ENCODE measurements around the gene TMEM245.
"Not testable (repeated sequence)": the region's sequence is repeated elsewhere in the genome, so short reads cannot be mapped to it uniquely, and the experiment has no call there.

TMEM245 gene

GRCh38 chr9:109072821-109073435, 46.8 kb downstream of the TMEM245 start:
- Mint-ChIP-seq H3K4me1 (no peaks in the 10 kb centered on the region), H3K4me3 (no peak overlapping the region), H3K9me3 (no peaks in the 10 kb centered on the region), H3K36me3 (peaks cover 37% of the 10 kb centered on the region), H3K27ac (no peak overlapping the region), H3K27me3 (no peaks in the 10 kb centered on the region)
- ATAC-seq, result no peak

DNA sequence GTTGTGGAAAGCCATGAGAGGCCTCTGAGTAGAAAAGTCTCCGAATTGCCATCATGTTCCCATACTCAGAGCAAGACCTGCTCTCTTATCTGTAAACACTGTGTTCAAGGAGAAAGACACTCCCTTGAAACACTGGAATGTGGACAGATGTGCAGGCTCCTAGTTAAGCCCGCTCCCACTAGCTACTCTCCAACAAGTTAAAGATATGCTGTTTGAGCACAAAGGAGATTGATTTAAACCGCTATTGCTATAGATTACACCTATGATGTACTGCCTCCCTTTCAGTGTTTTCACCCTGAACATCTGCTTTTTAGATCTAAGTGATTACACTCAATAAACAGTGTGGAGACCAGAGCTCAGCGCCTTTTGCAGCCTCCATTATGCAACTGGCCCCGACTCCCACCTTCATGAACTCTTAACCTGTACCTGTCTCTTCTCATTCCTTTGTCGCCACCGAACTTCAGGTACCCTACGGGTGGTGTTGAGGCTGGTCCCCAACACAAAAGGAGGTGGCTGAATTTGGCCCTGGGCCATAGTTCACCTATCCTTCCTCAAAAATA, 47.5 kb downstream of the TMEM245 start:
- Mint-ChIP-seq H3K4me1 (no peaks in the 10 kb centered on the region), H3K36me3 (peaks cover 31% of the 10 kb centered on the region), H3K9me3 (no peaks in the 10 kb centered on the region), H3K27me3 (no peaks in the 10 kb centered on the region), H3K4me3 (no peak overlapping the region), H3K27ac (no peak overlapping the region)
- ATAC-seq, result no peak

GRCh38 chr9:109068764-109069163, 51.0 kb downstream of the TMEM245 start:
- ATAC-seq, result no peak
- H3K4me1 Mint-ChIP-seq, result no peaks in the 10 kb centered on the region
- H3K27ac Mint-ChIP-seq, result no peak overlapping the region
- H3K4me3 Mint-ChIP-seq, result no peak overlapping the region
- H3K36me3 Mint-ChIP-seq, result peaks cover 27% of the 10 kb centered on the region
- no peaks in the 10 kb centered on the region for H3K27me3 Mint-ChIP-seq
- H3K9me3 Mint-ChIP-seq, result no peaks in the 10 kb centered on the region

DNA sequence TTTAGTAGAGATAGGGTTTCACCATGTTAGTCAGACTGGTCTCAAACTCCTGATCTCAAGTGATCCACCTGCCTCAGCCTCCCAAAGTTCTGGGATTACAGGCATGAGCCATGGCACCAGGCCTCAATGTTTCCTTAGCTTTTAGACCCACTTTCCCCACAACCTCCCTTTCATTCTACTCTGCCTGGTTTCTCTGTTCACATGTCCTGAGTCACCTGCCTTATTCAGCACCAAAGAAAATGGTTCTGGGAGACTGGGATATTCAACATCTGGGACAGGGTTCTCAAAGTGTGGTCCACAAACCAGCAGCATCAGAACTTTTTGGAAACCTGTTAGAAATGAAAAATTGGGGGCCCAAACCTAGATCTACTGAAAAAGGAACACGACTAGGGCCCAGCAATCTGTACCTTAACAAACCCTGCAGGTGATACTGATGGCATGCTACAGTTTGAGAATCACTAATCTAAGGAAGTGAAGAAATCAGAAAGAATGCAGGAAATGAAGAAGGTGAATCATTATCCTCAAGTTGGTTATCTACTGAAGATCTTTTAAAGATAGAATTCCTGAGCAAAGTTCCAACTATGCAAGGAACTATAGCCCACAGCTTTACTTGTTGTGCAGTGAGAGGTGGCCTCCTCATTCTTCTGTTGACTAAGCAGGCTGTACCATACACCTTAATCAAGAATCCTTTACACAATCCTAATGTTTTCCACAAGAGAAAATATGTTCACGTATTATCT, 54.6 kb downstream of the TMEM245 start:
- H3K9me3 Mint-ChIP-seq, result no peaks in the 10 kb centered on the region
- H3K27me3 Mint-ChIP-seq, result no peaks in the 10 kb centered on the region
- H3K36me3 Mint-ChIP-seq, result peaks cover 25% of the 10 kb centered on the region
- no peaks in the 10 kb centered on the region for H3K4me1 Mint-ChIP-seq
- no peak for ATAC-seq
- H3K27ac Mint-ChIP-seq, result no peak overlapping the region
- H3K4me3 Mint-ChIP-seq, result no peak overlapping the region

DNA sequence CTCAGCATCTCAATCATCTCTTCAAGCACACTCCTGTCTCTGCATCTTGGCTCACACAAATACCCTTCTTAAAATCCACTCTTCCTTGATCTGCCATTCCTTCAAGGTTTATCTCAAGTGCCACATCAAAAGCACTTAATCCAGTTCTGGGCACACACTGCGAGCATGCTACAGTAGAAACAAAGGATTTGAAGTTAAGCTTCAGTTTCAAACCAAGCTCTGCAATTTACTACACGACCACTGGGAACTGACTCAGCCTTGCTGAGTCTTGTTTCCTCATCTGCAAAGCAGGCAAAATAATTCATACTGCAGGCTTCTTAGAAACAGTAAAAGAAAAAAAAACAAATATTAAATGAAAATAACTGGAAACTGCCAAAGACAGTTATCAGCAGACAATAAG, 56.0 kb downstream of the TMEM245 start:
- Mint-ChIP-seq H3K27ac (no peak overlapping the region), H3K4me3 (no peak overlapping the region), H3K27me3 (no peaks in the 10 kb centered on the region), H3K36me3 (peaks cover 34% of the 10 kb centered on the region), H3K4me1 (no peaks in the 10 kb centered on the region), H3K9me3 (no peaks in the 10 kb centered on the region)
- no peak for ATAC-seq

DNA sequence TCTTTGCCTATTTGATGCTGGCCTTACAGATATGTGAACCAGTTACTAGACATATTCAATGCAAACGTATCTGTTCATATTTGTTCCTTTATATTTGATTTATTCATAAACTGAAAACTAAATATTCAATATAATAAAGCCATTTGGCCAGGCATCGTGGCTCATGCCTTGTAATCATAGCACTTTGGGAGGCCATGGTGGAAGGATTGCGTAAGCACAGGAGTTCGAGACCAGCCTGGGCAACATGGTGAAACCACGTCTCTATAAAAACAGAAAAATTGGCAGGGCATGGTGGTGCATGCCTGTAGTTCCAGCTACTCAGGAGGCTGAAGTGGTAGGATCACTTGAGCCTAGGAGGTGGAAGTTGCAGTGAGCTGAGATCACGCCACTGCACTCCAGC, 57.2 kb downstream of the TMEM245 start:
- Mint-ChIP-seq H3K36me3 (peaks cover 43% of the 10 kb centered on the region), H3K9me3 (no peaks in the 10 kb centered on the region)

GRCh38 chr9:109060191-109060590, 59.6 kb downstream of the TMEM245 start:
- Mint-ChIP-seq H3K9me3 (no peaks in the 10 kb centered on the region), H3K27ac (no peak overlapping the region), H3K4me3 (no peak overlapping the region), H3K27me3 (no peaks in the 10 kb centered on the region), H3K36me3 (peaks cover 54% of the 10 kb centered on the region), H3K4me1 (no peaks in the 10 kb centered on the region)
- no peak for ATAC-seq

More for the DNA sequence above, 57.2 kb downstream of the TMEM245 start:
- ATAC-seq, result no peak
- Mint-ChIP-seq H3K27me3 (no peaks in the 10 kb centered on the region), H3K27ac (no peak overlapping the region), H3K4me3 (no peak overlapping the region), H3K4me1 (no peaks in the 10 kb centered on the region)

DNA sequence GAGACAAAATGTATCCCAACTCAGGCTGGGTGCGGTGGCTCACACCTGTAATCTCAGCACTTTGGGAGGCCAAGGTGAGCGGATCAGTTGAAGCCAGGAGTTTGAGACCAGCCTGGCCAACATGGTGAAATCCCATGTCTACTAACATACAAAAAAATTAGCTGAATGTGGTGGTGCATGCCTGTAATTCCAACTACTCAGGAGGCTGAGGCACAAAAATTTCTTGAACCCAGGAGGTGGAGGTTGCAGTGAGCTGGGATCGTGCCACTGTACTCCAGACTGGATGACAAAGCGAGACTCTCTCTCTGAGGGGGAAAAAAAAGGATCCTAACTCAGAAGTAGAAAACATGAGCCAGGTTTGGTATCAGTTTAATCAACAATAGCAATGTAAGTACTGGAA, 66.6 kb downstream of the TMEM245 start:
- H3K4me3 Mint-ChIP-seq, H3K27ac Mint-ChIP-seq, H3K4me1 Mint-ChIP-seq, ATAC-seq, H3K9me3 Mint-ChIP-seq, H3K27me3 Mint-ChIP-seq: not testable (repeated sequence)
- peaks cover 81% of the 10 kb centered on the region for H3K36me3 Mint-ChIP-seq

- H3K27me3 Mint-ChIP-seq, result no peaks in the 10 kb centered on the region
Measured at GRCh38 chr9:109052416-109052815, 67.3 kb downstream of the TMEM245 start.

GRCh38 chr9:109051733-109052132, 68.0 kb downstream of the TMEM245 start:
- H3K36me3 Mint-ChIP-seq, result peaks cover 80% of the 10 kb centered on the region
- ATAC-seq, result no peak
- no peaks in the 10 kb centered on the region for H3K27me3 Mint-ChIP-seq

More at GRCh38 chr9:109052416-109052815, 67.3 kb downstream of the TMEM245 start:
- H3K4me1 Mint-ChIP-seq, result no peaks in the 10 kb centered on the region
- no peak overlapping the region for H3K27ac Mint-ChIP-seq
- H3K36me3 Mint-ChIP-seq, result peaks cover 80% of the 10 kb centered on the region
- H3K4me3 Mint-ChIP-seq, result no peak overlapping the region
- H3K9me3 Mint-ChIP-seq, result no peaks in the 10 kb centered on the region
- no peak for ATAC-seq

DNA sequence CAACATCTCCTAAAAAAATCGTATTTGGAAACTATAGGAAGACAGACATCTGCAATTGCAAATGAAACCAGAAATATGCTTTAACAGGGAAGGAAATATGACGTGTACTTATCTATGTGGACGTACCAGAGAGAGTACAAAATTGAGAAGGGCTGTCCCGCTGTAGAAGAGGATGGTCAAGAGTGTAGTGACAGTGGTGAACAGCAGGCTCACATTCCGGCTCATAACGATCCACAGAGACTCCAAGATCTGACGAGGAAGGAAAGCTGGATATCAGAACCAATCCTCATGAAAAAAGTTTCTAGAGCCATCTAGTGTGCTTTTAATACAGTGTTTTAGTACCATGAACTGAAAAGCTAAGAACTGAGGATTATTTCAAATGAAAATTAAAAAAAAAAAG, 69.3 kb downstream of the TMEM245 start:
- no peaks in the 10 kb centered on the region for H3K9me3 Mint-ChIP-seq
- no peak overlapping the region for H3K27ac Mint-ChIP-seq
- H3K36me3 Mint-ChIP-seq, result peaks cover 80% of the 10 kb centered on the region
- ATAC-seq, result no peak
- H3K27me3 Mint-ChIP-seq, result no peaks in the 10 kb centered on the region
- H3K4me3 Mint-ChIP-seq, result no peak overlapping the region
- no peaks in the 10 kb centered on the region for H3K4me1 Mint-ChIP-seq

More at GRCh38 chr9:109051733-109052132, 68.0 kb downstream of the TMEM245 start:
- no peak overlapping the region for H3K27ac Mint-ChIP-seq
- no peak overlapping the region for H3K4me3 Mint-ChIP-seq
- no peaks in the 10 kb centered on the region for H3K9me3 Mint-ChIP-seq
- H3K4me1 Mint-ChIP-seq, result no peaks in the 10 kb centered on the region

DNA sequence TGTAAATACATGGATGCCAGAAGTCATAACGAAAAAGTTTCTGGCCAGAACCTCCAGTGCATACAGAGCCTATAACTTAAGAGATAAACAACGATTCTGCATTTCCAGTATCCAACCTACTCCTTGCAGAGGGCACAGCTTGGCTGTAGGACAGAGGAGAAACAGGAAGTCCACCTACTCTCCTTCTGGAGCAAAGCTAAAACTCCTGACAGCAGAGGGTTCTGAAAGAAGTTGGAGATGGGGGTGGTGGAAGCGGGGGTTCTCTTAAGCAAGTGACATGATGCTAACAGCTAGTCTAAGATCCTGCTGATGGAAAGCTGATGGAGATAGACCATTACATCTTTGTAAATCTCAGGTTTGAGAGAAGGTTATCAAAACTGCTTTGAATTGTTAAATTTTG, 70.9 kb downstream of the TMEM245 start:
- no peaks in the 10 kb centered on the region for H3K27me3 Mint-ChIP-seq
- H3K4me1 Mint-ChIP-seq, result no peaks in the 10 kb centered on the region
- no peak for ATAC-seq

DNA sequence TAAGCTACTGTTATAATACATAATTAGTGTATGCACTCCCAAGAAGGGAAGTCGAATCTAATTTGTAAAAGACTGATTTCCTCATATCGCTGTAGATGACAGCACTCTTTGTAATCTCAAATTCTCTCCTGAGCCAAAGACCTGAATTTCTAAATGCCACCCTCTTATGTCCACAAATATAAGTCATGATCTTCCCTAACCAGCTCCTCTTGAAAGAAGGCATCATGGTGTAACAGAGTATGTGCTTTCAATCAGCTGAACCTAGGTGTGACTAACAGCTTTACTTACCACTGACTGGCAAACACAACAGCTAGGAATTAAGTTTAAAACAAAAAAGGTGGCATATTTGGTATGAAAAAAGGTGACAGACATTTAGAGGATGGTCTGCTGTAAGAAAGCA, 72.5 kb downstream of the TMEM245 start:
- no peaks in the 10 kb centered on the region for H3K4me1 Mint-ChIP-seq
- H3K9me3 Mint-ChIP-seq, result peaks cover 4% of the 10 kb centered on the region
- H3K27me3 Mint-ChIP-seq, result no peaks in the 10 kb centered on the region

More for the DNA sequence above, 70.9 kb downstream of the TMEM245 start:
- no peak overlapping the region for H3K27ac Mint-ChIP-seq
- peaks cover 79% of the 10 kb centered on the region for H3K36me3 Mint-ChIP-seq
- H3K9me3 Mint-ChIP-seq, result no peaks in the 10 kb centered on the region
- H3K4me3 Mint-ChIP-seq, result no peak overlapping the region

DNA sequence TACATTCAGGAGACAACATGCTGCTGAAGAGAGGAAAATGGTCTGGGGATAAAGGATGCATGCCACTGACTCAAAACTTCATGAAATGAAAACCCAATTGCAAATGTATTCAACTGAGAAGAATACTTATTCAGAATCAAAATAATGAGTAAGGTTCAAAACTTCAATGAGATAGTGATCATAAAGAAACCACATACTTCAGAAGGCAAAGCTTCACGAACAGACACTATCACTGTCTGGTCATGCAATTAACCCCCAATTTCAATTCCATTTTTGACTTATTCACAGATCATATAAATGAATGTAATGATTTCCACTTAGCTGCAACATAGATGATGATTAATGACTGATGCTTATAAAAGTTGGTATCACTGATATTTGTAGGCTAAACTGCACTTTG, 73.4 kb downstream of the TMEM245 start:
- Mint-ChIP-seq H3K9me3 (peaks cover 4% of the 10 kb centered on the region), H3K27ac (no peak overlapping the region), H3K36me3 (peaks cover 80% of the 10 kb centered on the region), H3K4me1 (no peaks in the 10 kb centered on the region), H3K4me3 (no peak overlapping the region), H3K27me3 (no peaks in the 10 kb centered on the region)
- no peak for ATAC-seq

More for the DNA sequence above, 72.5 kb downstream of the TMEM245 start:
- no peak overlapping the region for H3K27ac Mint-ChIP-seq
- peaks cover 82% of the 10 kb centered on the region for H3K36me3 Mint-ChIP-seq
- no peak overlapping the region for H3K4me3 Mint-ChIP-seq
- ATAC-seq, result no peak

GRCh38 chr9:109043578-109043977, 76.2 kb downstream of the TMEM245 start:
- peaks cover 76% of the 10 kb centered on the region for H3K36me3 Mint-ChIP-seq
- no peak overlapping the region for H3K27ac Mint-ChIP-seq
- no peak overlapping the region for H3K4me3 Mint-ChIP-seq
- H3K27me3 Mint-ChIP-seq, result no peaks in the 10 kb centered on the region
- H3K4me1 Mint-ChIP-seq, result no peaks in the 10 kb centered on the region
- peaks cover 4% of the 10 kb centered on the region for H3K9me3 Mint-ChIP-seq
- ATAC-seq, result no peak

GRCh38 chr9:109040571-109040970, 79.2 kb downstream of the TMEM245 start:
- H3K27me3 Mint-ChIP-seq, result no peaks in the 10 kb centered on the region
- H3K27ac Mint-ChIP-seq, result no peak overlapping the region
- no peaks in the 10 kb centered on the region for H3K4me1 Mint-ChIP-seq
- no peak for ATAC-seq
- H3K4me3 Mint-ChIP-seq, result no peak overlapping the region
- peaks cover 4% of the 10 kb centered on the region for H3K9me3 Mint-ChIP-seq
- H3K36me3 Mint-ChIP-seq, result peaks cover 70% of the 10 kb centered on the region
